Activated CD4-positive, alpha-beta T cell treated with anti-CD3 and anti-CD28 coated beads, Interleukin-10, Interleukin-2, amounts not matched to agents 100 ng/mL and 50 ng/mL, durations not matched to agents 16 hours and 8 hours (primary cell): ENCODE measurements around the gene B4GALT2.
A peak's percentile ranks its signal among the peaks of the same experiment; 100 is the strongest.

Experiments used
- DNase-seq: peaks from one replicate; pipeline ENCODE4 v3.0.0-alpha.2; 2020

B4GALT2 gene

DNA sequence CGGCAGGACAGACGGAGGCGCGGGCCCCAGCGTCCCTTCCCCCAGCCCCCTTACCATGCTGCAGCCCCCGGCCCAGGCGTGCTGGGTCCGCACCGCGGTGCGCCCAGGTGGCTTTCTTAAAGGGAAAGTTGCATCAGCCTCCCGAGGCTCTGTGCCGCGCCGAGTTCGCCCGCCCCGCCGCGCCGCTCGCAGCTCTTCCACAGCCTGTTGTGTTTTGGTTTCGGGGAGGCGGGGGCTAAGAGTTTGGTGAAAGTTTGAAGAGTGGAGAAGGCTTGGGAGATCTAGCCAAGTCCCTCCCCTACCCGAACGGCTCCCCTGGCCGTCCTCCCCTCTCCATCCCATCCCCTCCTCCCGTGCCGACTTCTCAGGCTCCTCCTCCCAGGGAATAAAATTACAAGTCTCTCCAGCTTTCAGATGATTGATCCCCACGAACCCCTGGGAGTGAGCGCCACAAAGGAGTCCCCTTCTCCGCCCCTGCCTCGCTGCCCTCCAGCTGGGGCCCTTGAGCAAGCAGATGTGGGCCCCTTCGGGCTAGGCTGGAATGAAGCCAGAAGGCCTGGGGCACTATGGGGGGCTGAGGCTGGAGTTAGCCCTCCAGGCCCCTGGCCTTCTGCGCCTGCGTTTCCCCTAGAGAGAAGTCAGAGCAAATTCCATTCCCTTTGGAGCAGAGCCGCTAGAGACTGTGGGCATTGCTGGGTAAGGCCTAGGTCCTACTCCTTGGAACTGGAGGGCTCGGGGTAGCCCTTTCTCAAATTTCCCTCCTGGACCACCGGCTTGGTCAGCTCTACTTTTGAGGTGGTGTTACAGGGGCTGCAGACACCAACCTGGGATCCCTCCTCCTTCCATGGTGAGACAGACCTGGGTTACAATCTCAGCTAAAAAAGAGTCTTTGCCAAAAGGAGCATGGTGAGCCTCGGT lies 52.5 kb downstream of the B4GALT2 start, which contains the start of gene SLC6A9:
SLC6A9 (minus strand) TSS at position 211 of the 918 bp plus-strand sequence. CDS start 7,185 bp downstream, outside the sequence.
- DNase-seq = peak; percentile 42

DNA sequence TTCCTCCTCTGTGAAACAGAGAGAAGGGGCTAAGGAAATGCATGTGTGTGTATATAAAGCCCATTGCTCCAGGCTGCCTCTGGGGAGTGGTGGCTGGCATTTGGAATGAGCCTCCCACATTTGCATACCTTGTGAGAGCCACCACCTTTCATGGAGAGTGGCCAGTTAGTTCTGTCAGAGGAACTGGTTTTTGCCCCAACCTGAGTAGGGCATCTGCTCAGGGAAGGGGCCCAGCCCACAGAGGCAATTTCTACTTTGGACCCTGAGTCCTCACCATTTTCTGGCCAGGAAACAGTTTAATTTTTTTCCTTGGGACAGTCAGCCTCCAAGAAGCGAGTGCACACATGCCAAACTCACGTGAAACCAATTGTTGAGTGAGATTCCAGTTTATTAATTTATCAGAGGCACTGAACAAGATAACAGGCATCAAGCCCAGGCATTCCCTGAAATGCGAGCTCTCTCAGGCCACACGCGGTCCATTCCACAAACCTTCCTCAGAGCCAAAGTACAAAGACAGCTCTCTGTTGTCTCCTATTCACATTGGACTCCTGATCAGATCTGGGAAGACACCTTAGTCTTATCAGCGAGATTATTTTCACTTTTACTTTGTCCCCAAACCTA lies 53.3 kb downstream of the B4GALT2 start:
- DNase-seq = no peak

- DNase-seq = no peak
Measured at GRCh38 chr1:44033041-44033575, 54.1 kb downstream of the B4GALT2 start.

DNA sequence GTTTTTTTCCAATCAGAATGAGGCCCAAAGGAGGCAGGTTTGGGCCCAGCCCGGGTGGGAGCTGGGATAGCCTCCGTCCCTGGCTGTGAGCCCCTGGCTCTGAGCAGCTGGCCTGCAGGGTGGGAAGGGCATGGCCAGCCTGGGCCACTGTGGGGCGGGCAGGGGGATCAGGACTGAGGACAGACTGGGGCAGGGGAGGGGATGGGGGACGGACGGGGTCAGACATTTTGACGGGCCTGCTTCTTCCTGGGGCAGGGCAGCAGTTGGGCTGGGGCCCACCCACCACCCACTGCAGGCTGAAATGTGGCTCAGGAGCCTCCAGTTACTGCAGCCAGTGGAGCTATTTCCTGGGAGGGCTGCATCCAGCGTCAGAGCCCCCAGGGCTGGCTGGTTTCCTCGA lies 54.7 kb downstream of the B4GALT2 start:
- no peak for DNase-seq

DNA sequence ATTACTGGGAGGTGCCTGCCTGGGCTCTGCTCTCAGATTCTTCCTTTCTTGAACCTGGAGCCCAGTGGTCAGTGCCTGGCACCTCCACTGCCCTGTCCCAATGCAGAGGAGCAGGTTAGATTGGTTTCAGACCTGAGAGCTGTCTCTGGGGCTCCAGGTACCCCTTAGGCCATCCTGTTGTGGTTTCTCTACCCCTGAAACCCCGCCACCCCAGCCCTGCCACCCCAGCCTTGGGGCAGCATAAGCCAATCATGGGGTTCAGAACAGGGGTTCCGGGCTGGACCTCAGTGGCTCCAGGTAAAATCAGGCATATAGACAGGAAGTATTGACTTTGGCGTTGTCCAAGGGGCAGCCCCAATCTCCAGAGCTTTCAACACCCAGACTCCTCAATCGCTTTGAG lies 55.4 kb downstream of the B4GALT2 start:
- no peak for DNase-seq

DNA sequence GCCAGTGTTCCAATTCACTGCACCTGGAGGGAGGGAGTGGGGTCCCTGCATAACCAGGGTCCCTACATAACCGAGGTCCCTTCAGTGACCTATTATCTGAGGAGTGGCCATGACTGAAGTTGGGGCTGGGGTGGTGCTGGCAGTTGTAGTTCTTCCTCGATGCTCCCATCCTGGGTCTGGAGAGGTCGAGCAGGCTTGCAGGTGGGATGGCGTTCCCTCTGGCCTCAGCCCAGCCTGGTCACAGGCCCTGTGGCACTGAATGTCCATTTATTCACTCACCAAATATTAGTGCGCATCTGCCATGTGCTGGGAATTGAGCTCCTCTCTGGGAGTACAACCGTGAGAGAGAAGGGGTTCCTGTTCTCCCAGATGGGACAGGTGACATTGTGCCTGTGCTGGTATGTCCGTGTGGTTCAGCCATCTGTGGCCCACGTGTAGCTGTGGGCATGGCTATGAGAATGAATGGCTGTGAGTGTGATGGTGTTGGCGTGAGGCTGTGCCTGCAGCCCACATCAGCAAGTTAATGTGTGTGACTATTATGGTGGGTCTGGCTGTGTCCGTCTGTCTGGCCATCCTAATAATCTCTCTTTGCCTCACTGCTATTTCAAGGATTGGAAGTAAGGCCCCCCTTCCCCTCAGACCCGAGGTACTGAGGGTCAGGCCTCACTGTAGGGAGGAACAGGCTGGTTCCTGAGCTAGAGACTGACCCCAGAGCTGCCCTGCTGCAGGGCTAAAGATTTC lies 56.1 kb downstream of the B4GALT2 start:
- DNase-seq = no peak

DNA sequence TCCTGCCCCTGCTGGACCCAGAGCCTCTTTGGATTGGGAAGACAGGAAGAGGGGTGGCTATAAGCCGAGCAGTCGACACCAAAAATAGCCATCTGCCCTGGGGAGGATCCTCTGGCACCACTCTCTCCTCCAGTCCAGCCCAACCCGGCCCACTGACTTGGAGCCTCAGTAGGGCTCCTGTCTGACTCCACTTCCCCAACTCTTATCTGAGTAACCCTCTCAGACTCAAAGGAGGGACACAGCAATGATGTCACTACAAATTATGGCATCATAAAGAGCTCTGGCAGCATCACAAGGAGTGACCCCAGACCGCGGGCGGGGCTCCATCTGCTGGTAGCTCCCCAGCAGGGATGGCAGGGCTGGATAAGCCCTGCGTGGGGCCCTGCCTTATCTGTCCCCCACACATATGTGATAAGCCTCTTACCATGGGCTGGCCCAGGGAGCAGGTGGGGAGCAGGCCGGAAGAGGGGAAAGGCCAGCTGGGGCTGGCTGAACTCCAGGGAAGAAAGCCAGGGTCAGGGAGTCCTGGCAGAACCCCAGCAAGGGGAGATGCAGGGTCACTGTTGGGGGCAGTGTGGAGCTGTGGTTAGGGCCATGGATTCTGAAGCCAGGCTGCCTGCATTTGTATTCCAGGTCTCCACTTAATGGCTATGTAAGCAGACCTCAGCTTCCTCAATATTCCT lies 56.9 kb downstream of the B4GALT2 start:
- DNase-seq = no peak

- DNase-seq = peak; percentile 75
Measured at GRCh38 chr1:44036409-44037139, 57.6 kb downstream of the B4GALT2 start.

DNA sequence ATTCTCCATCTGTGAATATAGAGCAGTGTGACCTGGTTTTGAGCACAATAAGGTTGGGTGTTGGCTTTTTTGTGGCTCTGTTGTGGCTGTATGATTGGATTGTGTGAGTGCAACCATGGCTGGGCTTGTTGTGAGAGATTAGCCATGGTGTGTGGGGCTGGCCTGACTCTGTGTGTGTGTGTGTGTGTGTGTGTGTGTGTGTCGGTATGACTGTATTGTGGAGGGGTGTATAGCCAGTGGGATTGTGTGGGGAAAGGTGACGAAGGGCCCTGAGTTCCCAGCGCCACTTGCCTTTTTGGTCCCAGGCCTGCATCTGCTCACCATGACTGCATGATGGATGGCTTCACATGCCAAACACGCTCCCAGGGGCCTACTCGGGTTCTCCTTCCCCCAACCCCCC lies 58.1 kb downstream of the B4GALT2 start:
- no peak for DNase-seq

- DNase-seq = no peak
Measured at GRCh38 chr1:44038876-44039657, 60.1 kb downstream of the B4GALT2 start.

DNA sequence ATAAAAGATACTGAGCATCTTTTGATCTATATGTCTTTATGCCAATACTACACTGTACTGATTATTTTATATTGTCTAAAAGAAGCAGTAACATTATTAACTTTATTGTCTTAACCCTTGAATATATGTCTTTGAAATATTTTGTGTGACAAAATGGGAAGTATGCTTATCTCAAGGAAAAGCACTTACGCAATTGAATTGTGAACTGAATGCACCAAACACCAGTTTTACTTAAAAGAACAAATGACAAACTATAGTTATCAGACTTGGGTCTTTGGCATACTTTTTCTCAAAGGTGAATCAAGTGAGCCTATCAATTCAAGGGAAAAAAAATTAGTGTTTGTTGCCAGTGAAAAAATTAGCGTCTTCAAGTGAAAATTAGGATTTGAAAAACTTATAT lies 61.4 kb downstream of the B4GALT2 start:
- no peak for DNase-seq
